Measurements from ENCODE around the gene OTOG.

The OTOG gene

GRCh38 chr11:17572359-17572690 is 25.3 kb downstream of the OTOG start:
- H3K79me2 ChIP-seq (ENCODE audit: control insufficient read depth, low read length): no peaks in the 10 kb centered on the region
- H3K27ac ChIP-seq (ENCODE audit: low read depth, low read length): no peak overlapping the region
- H3K27me3 ChIP-seq (ENCODE audit: control insufficient read depth, low read length): no peaks in the 10 kb centered on the region
- H3K4me1 ChIP-seq (ENCODE audit: control insufficient read depth, low read length): peaks cover 9% of the 10 kb centered on the region
- TF ChIP-seq EZH2phosphoT487 (IDR thresholded peaks at IDR 0.05; ENCODE audit: borderline replicate concordance, low read length): no peak
- TF ChIP-seq CTCF (IDR thresholded peaks at IDR 0.05; ENCODE audit: low read depth, low read length, poor library complexity, severe bottlenecking): no peak
- H4K20me1 ChIP-seq (ENCODE audit: control insufficient read depth, insufficient read depth, low read depth, low read length): no peaks in the 10 kb centered on the region
- H3K9me2 ChIP-seq (replicated peaks; ENCODE audit: control insufficient read depth, low read length): no peaks in the 10 kb centered on the region
- no peak overlapping the region for H3K4me3 ChIP-seq (ENCODE audit: low read length)
- H3K9me3 ChIP-seq (ENCODE audit: control insufficient read depth, insufficient read depth, low read length): no peaks in the 10 kb centered on the region
- no peak overlapping the region for H3K4me2 ChIP-seq (ENCODE audit: low read length)
- no peaks in the 10 kb centered on the region for H3F3A ChIP-seq (ENCODE audit: control insufficient read depth, insufficient read depth)
- no peaks in the 10 kb centered on the region for H3K36me3 ChIP-seq (ENCODE audit: control insufficient read depth, low read length)

DNA sequence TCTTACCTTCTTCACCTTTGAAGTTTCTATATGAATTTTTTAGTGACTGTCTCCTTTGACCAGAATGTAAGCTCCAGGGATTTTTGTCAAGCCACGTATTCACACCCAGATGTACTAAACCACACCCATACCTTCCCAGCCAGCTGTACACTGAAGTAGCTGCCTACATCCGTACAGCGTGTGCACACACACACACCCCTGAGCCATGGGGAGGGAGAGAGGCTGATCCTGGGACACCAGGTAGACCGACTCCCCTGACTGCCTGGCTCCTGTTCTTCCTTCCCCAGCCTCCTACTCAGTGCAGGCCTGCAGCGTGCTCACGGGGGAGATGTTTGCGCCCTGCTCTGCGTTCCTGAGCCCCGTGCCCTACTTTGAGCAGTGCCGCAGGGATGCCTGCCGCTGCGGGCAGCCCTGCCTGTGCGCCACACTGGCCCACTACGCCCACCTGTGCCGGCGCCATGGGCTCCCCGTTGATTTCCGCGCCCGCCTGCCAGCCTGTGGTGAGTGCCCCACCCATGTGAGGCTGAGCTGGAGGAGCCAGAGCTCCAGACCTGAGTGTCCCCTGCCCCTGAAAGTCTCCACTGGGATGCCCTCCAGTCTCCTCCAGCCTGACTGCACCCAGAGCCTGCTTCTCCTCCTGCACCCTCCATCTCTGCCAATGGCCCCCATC is 25.9 kb downstream of the OTOG start:
- no peak for TF ChIP-seq EZH2phosphoT487 (IDR thresholded peaks at IDR 0.05; ENCODE audit: borderline replicate concordance, low read length)
- Histone ChIP-seq H3K4me1 (ENCODE audit: control insufficient read depth, low read length) (peaks cover 9% of the 10 kb centered on the region), H3K4me2 (ENCODE audit: low read length) (no peak overlapping the region), H3K27me3 (ENCODE audit: control insufficient read depth, low read length) (no peaks in the 10 kb centered on the region), H3F3A (ENCODE audit: control insufficient read depth, insufficient read depth) (no peaks in the 10 kb centered on the region), H3K4me3 (ENCODE audit: low read length) (no peak overlapping the region), H3K9me3 (ENCODE audit: control insufficient read depth, insufficient read depth, low read length) (no peaks in the 10 kb centered on the region), H4K20me1 (ENCODE audit: control insufficient read depth, insufficient read depth, low read depth, low read length) (no peaks in the 10 kb centered on the region), H3K79me2 (ENCODE audit: control insufficient read depth, low read length) (no peaks in the 10 kb centered on the region), H3K27ac (ENCODE audit: low read depth, low read length) (no peak overlapping the region), H3K9me2 (replicated peaks; ENCODE audit: control insufficient read depth, low read length) (no peaks in the 10 kb centered on the region), H3K36me3 (ENCODE audit: control insufficient read depth, low read length) (no peaks in the 10 kb centered on the region)

- no peak overlapping the region for H3K27ac ChIP-seq (ENCODE audit: low read depth, low read length)
- no peak overlapping the region for H3K4me3 ChIP-seq (ENCODE audit: low read length)
- no peaks in the 10 kb centered on the region for H4K20me1 ChIP-seq (ENCODE audit: control insufficient read depth, insufficient read depth, low read depth, low read length)
- no peaks in the 10 kb centered on the region for H3K9me3 ChIP-seq (ENCODE audit: control insufficient read depth, insufficient read depth, low read length)
- TF ChIP-seq EZH2phosphoT487 (IDR thresholded peaks at IDR 0.05; ENCODE audit: borderline replicate concordance, low read length) (no peak), CTCF (IDR thresholded peaks at IDR 0.05; ENCODE audit: low read depth, low read length, poor library complexity, severe bottlenecking) (no peak)
- H3K27me3 ChIP-seq (ENCODE audit: control insufficient read depth, low read length): no peaks in the 10 kb centered on the region
- H3F3A ChIP-seq (ENCODE audit: control insufficient read depth, insufficient read depth): no peaks in the 10 kb centered on the region
- no peaks in the 10 kb centered on the region for H3K36me3 ChIP-seq (ENCODE audit: control insufficient read depth, low read length)
- H3K9me2 ChIP-seq (replicated peaks; ENCODE audit: control insufficient read depth, low read length): no peaks in the 10 kb centered on the region
- no peak overlapping the region for H3K4me2 ChIP-seq (ENCODE audit: low read length)
- H3K79me2 ChIP-seq (ENCODE audit: control insufficient read depth, low read length): no peaks in the 10 kb centered on the region
- H3K4me1 ChIP-seq (ENCODE audit: control insufficient read depth, low read length): peaks cover 9% of the 10 kb centered on the region
Observed at GRCh38 chr11:17573526-17573925, 26.5 kb downstream of the OTOG start.

DNA sequence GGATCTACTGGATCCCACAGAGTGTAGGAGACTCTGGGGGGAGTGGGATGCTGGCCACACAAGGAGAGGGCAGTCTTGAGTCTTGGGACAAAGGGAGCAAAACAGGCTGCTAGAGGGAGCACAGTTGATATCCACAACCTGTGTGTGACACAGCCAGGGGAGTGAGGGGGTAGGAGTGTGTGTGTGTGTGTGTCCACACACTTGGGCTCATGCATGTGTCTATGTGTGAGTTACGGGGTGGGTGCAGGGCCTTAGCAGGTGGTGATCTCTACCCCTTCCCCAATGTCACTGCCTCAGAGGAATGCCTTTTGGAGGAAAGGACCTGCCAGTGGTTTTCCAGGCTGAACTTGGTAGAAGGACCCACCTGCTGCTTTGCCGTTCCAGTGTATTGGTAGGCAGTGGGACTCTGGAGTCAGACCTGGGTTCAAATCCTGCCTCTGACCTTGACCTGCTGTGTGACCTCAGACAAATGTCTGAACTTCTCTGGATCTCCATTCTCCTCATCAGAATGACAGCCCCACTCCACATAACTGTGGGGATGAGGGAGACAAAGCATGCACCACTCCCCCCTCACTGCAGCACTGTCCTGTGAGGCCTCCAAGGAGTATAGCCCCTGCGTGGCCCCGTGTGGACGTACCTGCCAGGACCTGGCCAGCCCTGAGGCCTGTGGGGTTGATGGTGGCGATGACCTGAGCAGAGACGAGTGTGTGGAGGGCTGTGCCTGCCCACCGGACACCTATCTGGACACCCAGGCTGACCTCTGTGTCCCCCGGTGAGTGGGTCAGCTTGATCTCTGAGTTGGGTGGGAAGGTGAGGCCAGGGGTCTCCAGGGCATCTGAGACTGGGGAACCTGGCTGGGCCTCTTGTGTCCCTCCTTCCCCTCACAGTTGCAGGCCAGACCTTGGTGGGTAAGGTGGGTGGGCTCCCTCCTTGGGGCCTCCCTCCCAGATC is 27.4 kb downstream of the OTOG start:
- Histone ChIP-seq H3K4me2 (ENCODE audit: low read length) (no peak overlapping the region), H3K9me2 (replicated peaks; ENCODE audit: control insufficient read depth, low read length) (no peaks in the 10 kb centered on the region), H3F3A (ENCODE audit: control insufficient read depth, insufficient read depth) (no peaks in the 10 kb centered on the region), H4K20me1 (ENCODE audit: control insufficient read depth, insufficient read depth, low read depth, low read length) (no peaks in the 10 kb centered on the region), H3K9me3 (ENCODE audit: control insufficient read depth, insufficient read depth, low read length) (no peaks in the 10 kb centered on the region), H3K36me3 (ENCODE audit: control insufficient read depth, low read length) (no peaks in the 10 kb centered on the region), H3K4me3 (ENCODE audit: low read length) (no peak overlapping the region), H3K4me1 (ENCODE audit: control insufficient read depth, low read length) (peaks cover 9% of the 10 kb centered on the region), H3K27me3 (ENCODE audit: control insufficient read depth, low read length) (no peaks in the 10 kb centered on the region), H3K27ac (ENCODE audit: low read depth, low read length) (no peak overlapping the region), H3K79me2 (ENCODE audit: control insufficient read depth, low read length) (no peaks in the 10 kb centered on the region)
- TF ChIP-seq CTCF (IDR thresholded peaks at IDR 0.05; ENCODE audit: low read depth, low read length, poor library complexity, severe bottlenecking) (no peak), EZH2phosphoT487 (IDR thresholded peaks at IDR 0.05; ENCODE audit: borderline replicate concordance, low read length) (no peak)

All from DOHH2 (cell line).